ENCODE data around the gene MRPL18. TPM values are rescaled to one million over a fixed set of nuclear protein-coding genes. Genes with fewer than 3 reads are reported as not detected.

Gene MRPL18
- total and polyA plus RNA-seq, 7 donors: 45.0 to 149 (median 71.9) TPM

GRCh38 chr6:159751448-159751847 lies 38.8 kb upstream of the MRPL18 start:
- ATAC-seq (no peak), DNase-seq (no peak)
- 70 to 80% (median 77%) methylated on average over 3 of the region's 3 CpGs for WGBS, 3 donors
- Histone ChIP-seq H3K36me3 (ENCODE audit: insufficient read depth in 1 of 2, low read depth in 1 of 2) (peaks cover 17 to 98% of the 10 kb centered on the region in 2 donors), H3K4me1 (no peaks in the 10 kb centered on the region), H3K9me3 (no peaks in the 10 kb centered on the region), H3K27ac (no peak overlapping the region), H3K27me3 (ENCODE audit: insufficient read depth in 3 of 3, low read length in 2 of 3) (no peaks in the 10 kb centered on the region), H3K4me3 (no peak overlapping the region)
- TF ChIP-seq CTCF (IDR thresholded peaks at IDR 0.05): no peak
- intact Hi-C loops (cut with DNase I): loop anchor here in 1 of 2 donors (5.0 kb wide), 1 partner anchor 64 kb away; no protein-coding TSS in a partner anchor

GRCh38 chr6:159753081-159753872 lies 37.0 kb upstream of the MRPL18 start:
- WGBS, 3 donors: 62 to 82% (median 63%) methylated on average over 6 of the region's 6 CpGs
- H3K36me3 ChIP-seq (ENCODE audit: insufficient read depth in 1 of 2, low read depth in 1 of 2): peaks cover 14 to 98% of the 10 kb centered on the region in 2 donors
- H3K4me3 ChIP-seq: no peak overlapping the region
- peak overlapping the region; percentile 2 for H3K27ac ChIP-seq
- no peaks in the 10 kb centered on the region for H3K4me1 ChIP-seq
- TF ChIP-seq CTCF (IDR thresholded peaks at IDR 0.05): no peak
- ATAC-seq (peak in 2 of 4 donors; percentile 39 to 41), DNase-seq (no peak)
- intact Hi-C loops (cut with DNase I): loop anchor here in 1 of 2 donors (5.0 kb wide), 1 partner anchor 66 kb away; no protein-coding TSS in a partner anchor
- H3K27me3 ChIP-seq (ENCODE audit: insufficient read depth in 3 of 3, low read length in 2 of 3): no peaks in the 10 kb centered on the region
- no peaks in the 10 kb centered on the region for H3K9me3 ChIP-seq

- no peaks in the 10 kb centered on the region for H3K27me3 ChIP-seq (ENCODE audit: insufficient read depth in 3 of 3, low read length in 2 of 3)
- H3K27ac ChIP-seq: no peak overlapping the region
- DNase-seq: no peak
- no peaks in the 10 kb centered on the region for H3K9me3 ChIP-seq
- ATAC-seq: no peak
- intact Hi-C loops (cut with DNase I): loop anchor here in 1 of 2 donors (5.0 kb wide), 1 partner anchor 67 kb away; no protein-coding TSS in a partner anchor
- H3K4me1 ChIP-seq: no peaks in the 10 kb centered on the region
- 80 to 86% (median 80%) methylated on average over 2 of the region's 2 CpGs for WGBS, 3 donors
- H3K36me3 ChIP-seq (ENCODE audit: insufficient read depth in 1 of 2, low read depth in 1 of 2): peaks cover 14 to 94% of the 10 kb centered on the region in 2 donors
- TF ChIP-seq CTCF (IDR thresholded peaks at IDR 0.05): no peak
- H3K4me3 ChIP-seq: no peak overlapping the region
Measured at GRCh38 chr6:159754401-159754800, 35.9 kb upstream of the MRPL18 start.

GRCh38 chr6:159754959-159755914 lies 35.0 kb upstream of the MRPL18 start:
- 54 to 69% (median 55%) methylated on average over 15 of the region's 15 CpGs for WGBS, 3 donors
- Histone ChIP-seq H3K4me3 (no peak overlapping the region), H3K27ac (no peak overlapping the region), H3K4me1 (peaks cover 3% of the 10 kb centered on the region), H3K36me3 (ENCODE audit: insufficient read depth in 1 of 2, low read depth in 1 of 2) (peaks cover 14 to 92% of the 10 kb centered on the region in 2 donors), H3K27me3 (ENCODE audit: insufficient read depth in 3 of 3, low read length in 2 of 3) (no peaks in the 10 kb centered on the region), H3K9me3 (no peaks in the 10 kb centered on the region)
- peak; percentile 23 to 42 (median 35) for ATAC-seq
- DNase-seq: no peak
- no peak for TF ChIP-seq CTCF (IDR thresholded peaks at IDR 0.05)
- intact Hi-C loops (cut with DNase I): loop anchor here in 1 of 2 donors (5.0 kb wide), 1 partner anchor 68 kb away; no protein-coding TSS in a partner anchor
